Large intestine (tissue), 1 donor: ENCODE results near the gene TTC13. TPM values are rescaled to one million over a fixed set of nuclear protein-coding genes. Genes with fewer than 3 reads are reported as not detected.

ENCODE experiments used
- polyA plus RNA-seq: library from polyadenylated mRNA; unstranded; fragments of 120-200 nt; gene quantifications from one replicate; pipeline ENCODE4 v1.2.1, GENCODE V29; 2013

The TTC13 gene
- polyA plus RNA-seq, 1 donor: 25.5 TPM

Other genes with a start within 250 kb of the TTC13 start
- gene CAPN9, start 231.5 kb downstream of the TTC13 start, polyA plus RNA-seq: 13.5 TPM
- gene C1orf198, start 110.3 kb downstream of the TTC13 start, polyA plus RNA-seq: 36.5 TPM
- gene ARV1, start 233 bp upstream of the TTC13 start, polyA plus RNA-seq: 22.0 TPM
- gene FAM89A, start 61.4 kb upstream of the TTC13 start, polyA plus RNA-seq: 4.1 TPM
- gene TRIM67, start 183.2 kb upstream of the TTC13 start, polyA plus RNA-seq: 1.1 TPM